Stimulated activated CD4-positive, alpha-beta T cell treated with anti-CD3 and anti-CD28 coated beads, TNF-alpha, amount 100 ng/mL, for 24 hours (primary cell): ENCODE results near the gene GFOD1.
"Not testable (repeated sequence)": the region's sequence is repeated elsewhere in the genome, so short reads cannot be mapped to it uniquely, and the experiment has no call there.

ENCODE experiments used
- DNase-seq, 3 experiments: peaks; one replicate each; pipeline ENCODE4 v3.0.0-alpha.2; 2020; ENCODE audit warnings: low read depth in 3 of 3

GFOD1 gene

GRCh38 chr6:13511913-13512717, 24.7 kb upstream of the GFOD1 start:
- DNase-seq, result no peak

- not testable (repeated sequence) for DNase-seq
Measured at GRCh38 chr6:13511141-13511571, 23.8 kb upstream of the GFOD1 start.

GRCh38 chr6:13510433-13510832, 23.0 kb upstream of the GFOD1 start:
- not testable (repeated sequence) for DNase-seq

DNA sequence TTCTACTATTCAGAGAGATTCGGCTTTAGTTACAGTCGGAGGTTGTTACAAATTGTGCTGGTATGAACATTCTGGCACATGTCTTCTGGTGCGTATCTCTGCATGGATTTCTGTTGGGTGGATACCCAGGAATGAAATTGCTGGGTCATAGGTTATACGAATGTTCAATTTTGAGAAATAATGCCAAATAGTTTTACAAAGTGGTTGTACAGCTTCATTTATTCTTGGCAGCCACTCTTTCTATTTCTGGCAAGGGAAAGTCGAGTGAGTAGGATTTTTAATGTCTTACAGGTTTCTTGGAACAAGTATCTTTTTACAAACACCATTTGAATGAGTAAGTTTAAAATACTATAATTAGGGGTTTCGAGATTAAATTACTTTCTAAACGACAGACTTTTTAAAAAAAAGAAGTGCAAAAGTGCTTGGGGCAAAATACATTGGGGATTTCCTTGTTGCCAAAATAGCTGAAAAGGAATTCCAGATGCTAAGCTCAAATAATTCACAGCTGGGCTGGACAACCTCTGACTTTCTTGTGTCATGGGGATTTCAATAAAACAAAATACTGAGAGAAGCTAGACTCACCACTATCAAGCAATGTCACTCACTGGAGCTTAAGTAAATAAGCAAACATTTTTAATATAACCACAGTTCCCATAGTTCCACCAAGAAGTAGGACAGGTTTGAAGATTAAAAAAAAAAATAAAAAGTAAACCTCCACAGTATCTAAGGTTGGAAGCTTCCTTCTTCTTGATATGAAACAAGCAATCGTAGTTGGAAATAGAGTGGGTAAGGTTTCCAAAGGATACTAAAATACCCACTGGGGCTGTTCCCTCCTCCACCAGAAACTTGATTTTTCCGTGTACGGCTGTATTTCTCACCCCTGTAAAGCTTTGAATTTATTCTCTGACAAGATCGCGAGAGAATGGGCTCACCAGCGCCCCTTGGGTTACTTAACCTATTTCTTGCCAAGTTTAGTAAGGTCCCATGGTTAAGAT, 21.6 kb upstream of the GFOD1 start:
- no peak for DNase-seq

GRCh38 chr6:13507306-13507860, 20.0 kb upstream of the GFOD1 start:
- DNase-seq, result no peak

DNA sequence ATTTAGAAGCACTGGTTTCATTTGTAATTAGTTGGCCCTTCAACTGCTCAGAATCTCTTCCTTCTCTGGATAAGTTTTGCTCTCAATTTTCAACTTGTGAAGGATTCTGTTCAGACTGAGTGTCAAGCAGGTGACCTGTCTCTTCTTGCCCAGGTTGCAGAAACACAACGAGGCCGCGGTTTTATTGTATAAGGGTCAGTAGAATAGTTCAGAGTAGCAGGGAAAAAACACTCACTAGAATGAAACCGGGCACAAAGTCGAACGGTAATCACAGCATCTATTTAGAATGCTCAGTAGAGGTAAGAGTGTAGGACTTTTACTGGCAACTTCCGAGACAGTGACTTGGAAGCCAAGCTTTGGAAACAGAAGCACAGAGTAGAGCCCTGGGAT, 17.9 kb upstream of the GFOD1 start:
- DNase-seq, result no peak

GRCh38 chr6:13504611-13505344, 17.4 kb upstream of the GFOD1 start:
- DNase-seq, result no peak

DNA sequence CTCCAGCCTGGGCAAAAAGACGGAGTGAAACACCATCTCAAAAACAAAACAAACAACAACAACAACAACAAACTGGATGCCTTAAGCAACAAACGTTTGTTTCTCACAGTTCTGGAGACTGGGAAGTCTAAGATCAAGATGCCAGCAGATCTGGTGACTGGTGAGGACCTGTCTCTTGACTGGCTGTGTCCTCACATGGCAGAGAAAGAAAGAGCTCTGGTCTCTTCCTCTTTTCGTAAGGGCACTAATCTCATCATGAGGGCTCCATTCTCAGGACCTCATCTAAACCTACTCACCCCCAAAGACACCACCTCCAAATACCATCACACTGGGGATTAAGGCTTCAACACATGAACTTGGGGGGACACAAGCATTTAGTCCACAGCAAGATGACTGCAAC, 13.5 kb upstream of the GFOD1 start:
- DNase-seq, result no peak

DNA sequence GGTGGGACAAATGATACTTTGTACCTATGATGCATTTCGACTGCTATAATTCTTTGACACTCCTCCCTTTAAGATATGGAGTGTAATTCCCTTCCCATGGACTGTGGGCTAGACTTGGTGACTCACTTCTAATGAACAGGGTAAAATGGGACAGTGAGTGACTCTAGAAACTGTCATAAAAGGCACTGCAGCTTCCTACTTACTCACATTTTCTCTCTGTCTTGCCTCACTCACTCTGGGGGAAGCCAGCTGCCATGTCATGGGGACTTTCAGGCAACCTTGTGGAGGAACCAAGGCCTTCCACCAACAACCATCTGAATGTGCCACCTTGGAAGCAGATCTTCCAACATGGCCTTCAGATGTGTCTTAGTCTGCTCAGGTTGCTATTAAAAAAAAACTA, 12.9 kb upstream of the GFOD1 start:
- peak in 1 of 3 experiments; percentile 21 for DNase-seq

- no peak for DNase-seq
Measured at GRCh38 chr6:13496513-13497190, 9.3 kb upstream of the GFOD1 start.

GRCh38 chr6:13495818-13496217, 8.4 kb upstream of the GFOD1 start:
- DNase-seq, result no peak

GRCh38 chr6:13495112-13495776, 7.8 kb upstream of the GFOD1 start:
- no peak for DNase-seq

- no peak for DNase-seq
Measured at GRCh38 chr6:13494137-13494536, 6.7 kb upstream of the GFOD1 start.

- no peak for DNase-seq
Measured at GRCh38 chr6:13493147-13493546, 5.7 kb upstream of the GFOD1 start.

DNA sequence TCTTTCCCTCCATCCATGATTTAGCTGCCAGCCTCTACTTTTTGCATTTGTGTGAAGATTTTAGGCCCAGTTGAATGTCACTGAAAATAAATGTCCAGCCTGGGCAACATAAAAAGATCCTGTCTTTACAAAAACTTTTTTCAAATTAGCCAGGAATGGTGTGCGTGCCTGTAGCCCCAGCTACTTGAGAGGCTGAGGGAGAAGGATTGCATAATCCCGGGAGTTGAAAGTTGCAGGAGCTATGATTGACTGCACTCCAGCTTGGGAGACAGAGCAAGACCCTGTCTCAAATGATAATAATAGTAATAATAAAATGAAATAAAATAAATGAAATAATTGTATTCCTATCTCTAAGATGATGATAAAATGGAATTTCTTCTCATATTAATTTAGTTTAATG, 5.0 kb upstream of the GFOD1 start:
- no peak for DNase-seq

DNA sequence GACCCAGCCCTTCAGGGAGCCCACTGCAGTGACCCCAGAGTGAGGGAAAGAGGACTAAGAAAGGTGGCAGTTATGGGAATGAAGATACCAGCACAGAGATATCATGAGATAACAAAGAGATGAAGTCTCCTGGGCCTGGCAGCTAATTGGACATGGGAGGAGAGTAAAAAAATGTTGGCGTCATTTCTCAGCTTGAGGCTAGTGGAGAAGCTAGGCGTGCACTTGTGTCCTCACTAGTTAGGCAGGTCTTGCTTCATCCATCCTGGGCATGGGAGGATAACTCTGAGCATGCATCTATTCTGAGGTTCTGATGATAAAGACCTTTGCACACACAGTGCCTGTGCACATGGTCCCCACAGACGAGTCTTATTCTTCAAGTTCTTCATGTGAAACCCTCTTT, 4.1 kb upstream of the GFOD1 start:
- DNase-seq, result no peak

GRCh38 chr6:13490402-13490801, 3.0 kb upstream of the GFOD1 start:
- no peak for DNase-seq

GRCh38 chr6:13488896-13489237, 1.5 kb upstream of the GFOD1 start:
- DNase-seq, result no peak

DNA sequence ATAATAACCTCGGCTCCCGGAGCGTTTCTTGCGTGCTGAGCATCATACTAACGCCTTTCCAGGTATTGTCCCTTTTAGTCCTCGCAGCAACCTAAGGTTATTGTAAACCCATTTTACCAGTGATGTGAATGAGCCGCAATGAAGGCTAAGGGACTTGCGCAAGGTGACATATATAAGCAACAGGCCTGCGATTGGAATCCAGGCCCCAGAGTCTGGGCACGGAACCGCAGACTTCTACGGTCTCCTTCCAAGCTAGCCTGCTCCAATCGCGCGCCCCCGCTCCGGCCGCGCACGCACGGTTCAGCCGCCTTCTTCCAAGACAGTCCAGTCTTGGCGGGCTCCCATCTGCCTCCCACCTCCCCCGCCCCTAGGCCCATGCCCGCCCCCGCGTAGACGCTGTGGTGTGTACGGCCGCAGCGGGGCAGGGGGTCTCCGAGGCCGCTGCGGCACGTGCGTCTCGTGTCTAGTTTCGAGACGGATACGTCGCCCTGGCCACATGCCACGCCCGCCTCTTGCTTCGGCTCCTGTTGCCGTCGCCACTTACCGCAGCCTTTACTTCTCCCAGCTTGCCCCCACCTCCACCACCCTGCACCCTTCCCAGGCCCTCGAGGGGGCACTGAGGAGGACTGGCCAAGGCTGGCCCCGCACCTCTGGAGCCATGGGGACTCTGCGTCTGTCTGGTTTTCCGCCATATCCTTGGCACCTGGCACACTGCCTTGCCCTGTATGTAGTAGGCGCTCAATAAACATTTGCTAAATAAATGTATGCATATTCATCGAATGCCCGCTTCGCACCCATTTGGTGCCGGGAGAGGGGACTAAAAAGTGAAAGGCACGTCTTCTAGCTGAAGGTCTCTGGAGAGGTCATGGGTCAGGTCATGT, 855 bp upstream of the GFOD1 start:
- DNase-seq, result peak in 1 of 3 experiments; percentile 19

- DNase-seq, result peak; percentile 40 to 63 (median 42)
Measured at GRCh38 chr6:13486679-13487121, 700 bp downstream of the GFOD1 start.
